ENCODE data around the gene TMED5.
A peak's percentile ranks its signal among the peaks of the same experiment; 100 is the strongest.

Gene TMED5

DNA sequence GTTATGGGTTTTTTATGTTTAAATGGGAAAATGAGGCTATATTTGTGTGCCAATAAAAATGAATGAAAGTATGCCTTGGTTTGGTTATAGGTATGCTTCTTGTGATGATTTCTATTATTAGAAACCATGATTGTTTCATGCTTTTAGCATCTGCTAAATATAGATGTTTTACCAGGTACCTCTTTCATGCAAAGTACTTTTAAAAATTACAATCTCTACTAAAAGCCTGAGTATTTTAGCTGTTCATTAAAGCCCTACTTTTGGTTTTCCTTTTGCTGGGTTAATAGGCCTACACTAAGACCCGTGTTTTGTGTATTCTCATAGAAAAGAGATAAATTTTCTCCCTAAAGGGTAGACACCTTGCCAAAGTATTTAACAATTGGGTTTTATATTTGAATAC lies 69.1 kb downstream of the TMED5 start:
- Mint-ChIP-seq H3K27ac (no peak overlapping the region), H3K4me3 (no peak overlapping the region), H3K27me3 (ENCODE audit: low read depth) (no peaks in the 10 kb centered on the region), H3K4me1 (no peaks in the 10 kb centered on the region), H3K36me3 (ENCODE audit: low read depth) (peaks cover 61% of the 10 kb centered on the region), H3K9me3 (peaks cover 20% of the 10 kb centered on the region)
- TF ChIP-seq, protein P1, sequence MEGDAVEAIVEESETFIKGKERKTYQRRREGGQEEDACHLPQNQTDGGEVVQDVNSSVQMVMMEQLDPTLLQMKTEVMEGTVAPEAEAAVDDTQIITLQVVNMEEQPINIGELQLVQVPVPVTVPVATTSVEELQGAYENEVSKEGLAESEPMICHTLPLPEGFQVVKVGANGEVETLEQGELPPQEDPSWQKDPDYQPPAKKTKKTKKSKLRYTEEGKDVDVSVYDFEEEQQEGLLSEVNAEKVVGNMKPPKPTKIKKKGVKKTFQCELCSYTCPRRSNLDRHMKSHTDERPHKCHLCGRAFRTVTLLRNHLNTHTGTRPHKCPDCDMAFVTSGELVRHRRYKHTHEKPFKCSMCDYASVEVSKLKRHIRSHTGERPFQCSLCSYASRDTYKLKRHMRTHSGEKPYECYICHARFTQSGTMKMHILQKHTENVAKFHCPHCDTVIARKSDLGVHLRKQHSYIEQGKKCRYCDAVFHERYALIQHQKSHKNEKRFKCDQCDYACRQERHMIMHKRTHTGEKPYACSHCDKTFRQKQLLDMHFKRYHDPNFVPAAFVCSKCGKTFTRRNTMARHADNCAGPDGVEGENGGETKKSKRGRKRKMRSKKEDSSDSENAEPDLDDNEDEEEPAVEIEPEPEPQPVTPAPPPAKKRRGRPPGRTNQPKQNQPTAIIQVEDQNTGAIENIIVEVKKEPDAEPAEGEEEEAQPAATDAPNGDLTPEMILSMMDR (IDR thresholded peaks at IDR 0.05; ENCODE audit: unreplicated experiment in 3 of 3) = no peak

DNA sequence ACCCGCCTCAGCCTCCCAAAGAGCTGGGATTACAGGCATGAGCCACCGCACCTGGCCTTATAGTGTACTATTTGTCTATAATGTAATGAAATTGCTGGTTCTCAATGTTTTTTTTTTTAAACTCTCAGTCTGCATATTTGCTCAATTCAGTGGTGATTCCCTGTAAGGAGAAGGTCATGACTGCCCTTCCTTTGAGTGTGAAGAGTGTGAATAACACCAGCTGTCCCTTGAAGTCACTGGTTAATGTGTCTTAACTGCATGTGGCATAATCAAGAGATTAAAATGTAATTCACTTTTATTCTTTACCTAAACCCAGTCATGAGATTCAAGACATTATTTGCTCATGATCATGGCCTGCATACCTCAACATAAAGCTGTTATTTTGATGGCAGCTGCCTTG lies 70.6 kb downstream of the TMED5 start:
- no peaks in the 10 kb centered on the region for H3K4me1 Mint-ChIP-seq
- H3K27me3 Mint-ChIP-seq (ENCODE audit: low read depth) = peaks cover 3% of the 10 kb centered on the region

DNA sequence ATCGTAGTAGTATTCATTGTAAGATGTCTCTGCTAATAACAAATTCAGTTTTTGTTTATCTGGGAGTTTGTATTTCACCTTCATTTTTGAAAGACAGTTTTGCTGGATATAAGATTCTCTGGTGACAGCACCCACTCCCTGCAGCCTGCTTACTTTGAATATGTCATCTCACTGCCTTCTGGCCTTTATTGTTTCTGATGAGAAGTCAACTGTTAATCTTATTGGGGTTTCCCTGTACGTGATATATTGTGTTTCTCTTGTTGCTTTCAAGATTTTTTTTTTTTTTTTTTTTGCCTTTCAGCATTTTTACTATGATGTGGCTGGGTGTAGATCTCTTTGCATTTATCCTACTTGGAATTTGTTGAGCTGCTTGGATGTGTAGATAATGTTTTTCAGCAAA lies 71.9 kb downstream of the TMED5 start:
- H3K9me3 Mint-ChIP-seq = peaks cover 25% of the 10 kb centered on the region
- peaks cover 3% of the 10 kb centered on the region for H3K27me3 Mint-ChIP-seq (ENCODE audit: low read depth)
- H3K4me3 Mint-ChIP-seq = no peak overlapping the region
- H3K36me3 Mint-ChIP-seq (ENCODE audit: low read depth) = peaks cover 73% of the 10 kb centered on the region
- no peaks in the 10 kb centered on the region for H3K4me1 Mint-ChIP-seq
- TF ChIP-seq, protein P1 (IDR thresholded peaks at IDR 0.05; ENCODE audit: unreplicated experiment in 3 of 3) = no peak
- no peak overlapping the region for H3K27ac Mint-ChIP-seq

More for the DNA sequence above, 70.6 kb downstream of the TMED5 start:
- Mint-ChIP-seq H3K9me3 (peaks cover 25% of the 10 kb centered on the region), H3K36me3 (ENCODE audit: low read depth) (peaks cover 68% of the 10 kb centered on the region), H3K27ac (no peak overlapping the region), H3K4me3 (no peak overlapping the region)
- TF ChIP-seq, protein P1 (IDR thresholded peaks at IDR 0.05; ENCODE audit: unreplicated experiment in 3 of 3) = no peak

DNA sequence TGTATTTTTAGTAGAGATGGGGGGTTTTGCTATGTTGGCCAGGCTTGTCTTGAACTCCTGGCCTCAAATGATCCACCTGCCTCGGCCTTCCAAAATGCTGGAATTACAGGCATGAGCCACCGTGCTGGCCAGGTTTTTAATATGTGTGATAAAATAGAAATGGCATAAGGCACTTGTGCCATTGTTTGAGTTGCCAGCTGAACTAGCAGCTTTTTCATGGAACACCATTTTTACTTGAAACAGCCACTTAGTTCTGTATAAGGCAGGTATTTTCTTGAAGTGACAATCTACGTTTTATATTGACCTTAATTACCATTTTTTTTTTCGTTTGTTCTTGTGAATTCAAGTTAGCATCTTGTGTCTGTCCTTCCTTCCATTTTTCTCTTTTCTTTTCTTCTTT lies 72.8 kb downstream of the TMED5 start:
- H3K4me1 Mint-ChIP-seq = no peaks in the 10 kb centered on the region
- H3K36me3 Mint-ChIP-seq (ENCODE audit: low read depth) = peaks cover 69% of the 10 kb centered on the region
- no peak overlapping the region for H3K4me3 Mint-ChIP-seq
- H3K27ac Mint-ChIP-seq = no peak overlapping the region
- H3K9me3 Mint-ChIP-seq = peaks cover 27% of the 10 kb centered on the region
- H3K27me3 Mint-ChIP-seq (ENCODE audit: low read depth) = peaks cover 3% of the 10 kb centered on the region
- TF ChIP-seq, protein P1 (IDR thresholded peaks at IDR 0.05; ENCODE audit: unreplicated experiment in 3 of 3) = no peak

DNA sequence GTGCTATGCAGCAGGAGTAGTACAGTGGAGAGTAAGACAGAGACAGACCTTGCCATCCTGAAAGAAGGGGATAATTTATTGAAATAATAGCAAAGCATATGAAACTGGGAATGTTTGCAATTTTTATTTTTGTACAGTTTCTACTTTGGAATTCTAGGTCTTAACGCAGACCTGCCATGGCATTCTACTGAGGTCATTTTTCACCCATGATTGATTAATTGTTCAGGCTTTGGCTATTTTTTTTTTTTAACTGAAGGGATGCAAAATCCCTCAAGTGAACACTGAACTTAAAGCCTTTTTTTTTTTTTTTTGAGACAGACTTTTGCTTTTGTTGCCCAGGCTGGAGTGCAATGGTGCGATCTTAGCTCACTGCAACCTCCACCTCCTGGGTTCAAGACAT lies 74.0 kb downstream of the TMED5 start:
- Mint-ChIP-seq H3K9me3 (peaks cover 27% of the 10 kb centered on the region), H3K36me3 (ENCODE audit: low read depth) (peaks cover 74% of the 10 kb centered on the region), H3K27ac (peak overlapping the region in 1 of 3 experiments; percentile 27), H3K4me3 (no peak overlapping the region), H3K27me3 (ENCODE audit: low read depth) (peaks cover 3% of the 10 kb centered on the region), H3K4me1 (no peaks in the 10 kb centered on the region)
- TF ChIP-seq, protein P1 (IDR thresholded peaks at IDR 0.05; ENCODE audit: unreplicated experiment in 3 of 3) = no peak

DNA sequence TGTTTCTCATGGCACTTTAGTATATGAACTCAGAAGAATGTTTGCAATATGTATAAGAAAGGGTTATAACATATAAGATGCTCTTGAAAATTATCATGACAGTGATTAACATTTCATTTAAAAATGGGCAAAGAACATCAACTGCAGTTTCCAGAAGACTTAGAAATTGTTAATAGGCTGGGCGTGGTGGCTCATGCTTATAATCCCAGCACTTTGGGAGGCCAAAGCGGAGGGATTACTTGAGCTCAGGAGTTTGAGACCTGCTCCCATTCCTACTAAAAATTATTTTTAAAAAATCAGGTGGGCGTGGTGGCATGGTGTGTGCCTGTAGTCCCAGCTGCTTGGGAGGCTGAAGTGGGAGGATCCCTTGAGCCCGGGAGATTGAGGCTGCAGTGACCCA lies 78.1 kb downstream of the TMED5 start:
- H3K27me3 Mint-ChIP-seq (ENCODE audit: low read depth) = peaks cover 3% of the 10 kb centered on the region
- H3K36me3 Mint-ChIP-seq (ENCODE audit: low read depth) = peaks cover 52% of the 10 kb centered on the region
- H3K27ac Mint-ChIP-seq = peak overlapping the region in 1 of 3 experiments; percentile 33
- peaks cover 8% of the 10 kb centered on the region for H3K4me1 Mint-ChIP-seq
- peaks cover 13% of the 10 kb centered on the region for H3K9me3 Mint-ChIP-seq
- TF ChIP-seq, protein P1 (IDR thresholded peaks at IDR 0.05; ENCODE audit: unreplicated experiment in 3 of 3) = no peak
- no peak overlapping the region for H3K4me3 Mint-ChIP-seq
